GM12865 (cell line): ENCODE measurements around the gene MRPS34.

Source experiments
- DNase-seq: peaks from one replicate; pipeline ENCODE4 v3.0.0; 2010; ENCODE audit warnings: low read depth
- H3K4me3 ChIP-seq: 2 replicates; pipeline ENCODE4 v1.5.1; 2011; ENCODE audit warnings: mild to moderate bottlenecking, low read depth, low read length, control low read depth
- CTCF ChIP-seq: IDR thresholded peaks from 2 replicates; pipeline ENCODE4 v1.5.1; 2011; ENCODE audit warnings: low read length, control low read depth, low read depth, inconsistent platforms; ENCODE audit not compliant: insufficient read depth; ENCODE audit errors: missing control alignments

Gene MRPS34

DNA sequence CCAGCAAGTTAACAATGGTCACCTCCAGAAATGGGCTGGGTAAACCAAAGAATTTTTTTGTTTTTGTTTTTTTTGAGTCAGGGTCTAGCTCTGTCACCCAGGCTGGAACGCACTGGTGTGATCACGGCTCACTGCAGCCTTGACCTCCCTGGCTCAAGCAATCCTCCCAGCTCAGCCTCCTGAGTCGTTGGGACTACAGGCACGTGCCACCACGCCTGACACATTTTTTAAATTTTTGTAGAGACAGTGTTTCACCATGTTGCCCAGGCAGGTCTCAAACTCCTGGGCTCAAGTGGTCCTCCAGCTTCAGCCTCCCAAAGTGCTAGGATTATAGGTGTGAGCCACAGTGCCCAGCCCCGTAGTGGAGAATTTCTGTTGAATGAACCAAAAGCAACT, 7.7 kb upstream of the MRPS34 start:
- no peak overlapping the region for H3K4me3 ChIP-seq
- DNase-seq = no peak
- no peak for TF ChIP-seq CTCF

DNA sequence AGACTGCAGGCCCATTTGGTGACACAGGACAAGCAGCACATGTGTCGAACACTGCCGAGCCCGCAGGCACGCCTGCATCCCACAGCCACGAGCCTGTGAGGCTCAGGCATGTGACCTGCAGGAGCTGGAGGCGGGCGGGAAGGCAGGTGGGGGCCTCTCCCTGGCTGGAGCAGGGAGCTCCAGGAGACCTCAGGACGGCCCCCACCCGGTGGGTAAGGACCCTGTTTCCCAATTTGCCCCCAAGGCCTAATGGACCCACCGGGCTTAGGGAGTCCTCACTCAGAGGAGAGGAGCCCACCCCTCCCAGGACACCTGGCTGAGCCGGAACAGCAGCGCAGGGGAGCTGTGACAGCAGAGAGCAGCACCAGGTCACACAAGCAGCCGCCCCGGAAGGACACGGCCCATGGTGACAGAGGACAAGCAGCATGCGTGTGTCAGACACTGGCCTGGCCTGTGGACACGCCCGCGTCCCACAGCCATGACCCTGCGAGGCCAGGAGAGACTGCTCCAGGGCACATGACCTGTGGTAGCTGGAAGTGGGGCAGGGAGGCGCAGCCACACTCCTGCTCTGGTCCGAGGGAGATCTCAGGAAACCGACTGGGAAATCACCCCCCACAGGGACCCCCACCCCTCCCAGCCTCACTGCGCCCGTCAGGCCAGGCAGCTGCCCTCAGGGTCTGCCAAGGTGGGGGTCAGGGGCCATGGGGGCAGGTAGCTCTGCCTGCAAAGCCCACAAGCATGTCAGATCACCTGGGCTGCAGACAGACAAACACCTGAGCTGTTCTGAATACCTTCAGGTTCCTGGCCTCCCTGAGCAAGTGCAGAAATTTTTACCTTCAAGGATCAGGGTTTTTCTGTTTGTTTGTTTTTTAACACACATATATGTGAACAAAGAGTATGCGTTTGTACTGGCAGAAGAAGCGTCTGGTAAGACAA, 7.1 kb upstream of the MRPS34 start:
- no peak for TF ChIP-seq CTCF
- no peak for DNase-seq
- no peak overlapping the region for H3K4me3 ChIP-seq

DNA sequence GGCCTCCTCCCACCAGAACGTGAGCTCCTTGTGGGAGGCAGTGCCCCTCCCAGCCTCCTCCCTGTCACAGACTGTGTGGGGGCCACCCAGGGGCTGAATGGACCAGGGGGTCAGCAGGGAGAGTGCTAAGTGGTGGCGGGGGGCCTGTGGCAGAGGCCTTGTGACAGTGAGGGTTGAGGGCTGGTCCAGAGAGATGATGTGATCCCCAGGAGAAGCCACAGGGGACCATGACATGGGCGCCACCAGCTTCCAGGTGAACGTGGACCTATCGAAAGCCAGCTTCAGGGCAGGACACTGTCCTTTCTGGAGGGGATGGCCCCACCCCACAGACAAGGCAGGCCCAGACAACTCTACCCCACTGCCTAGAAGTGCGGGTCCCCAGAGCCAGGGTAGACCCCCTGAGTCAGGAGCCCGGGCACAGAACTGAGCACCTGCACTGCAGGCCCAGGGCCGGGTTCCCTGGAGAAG, 6.3 kb upstream of the MRPS34 start:
- no peak overlapping the region for H3K4me3 ChIP-seq
- TF ChIP-seq CTCF = no peak
- DNase-seq = no peak

DNA sequence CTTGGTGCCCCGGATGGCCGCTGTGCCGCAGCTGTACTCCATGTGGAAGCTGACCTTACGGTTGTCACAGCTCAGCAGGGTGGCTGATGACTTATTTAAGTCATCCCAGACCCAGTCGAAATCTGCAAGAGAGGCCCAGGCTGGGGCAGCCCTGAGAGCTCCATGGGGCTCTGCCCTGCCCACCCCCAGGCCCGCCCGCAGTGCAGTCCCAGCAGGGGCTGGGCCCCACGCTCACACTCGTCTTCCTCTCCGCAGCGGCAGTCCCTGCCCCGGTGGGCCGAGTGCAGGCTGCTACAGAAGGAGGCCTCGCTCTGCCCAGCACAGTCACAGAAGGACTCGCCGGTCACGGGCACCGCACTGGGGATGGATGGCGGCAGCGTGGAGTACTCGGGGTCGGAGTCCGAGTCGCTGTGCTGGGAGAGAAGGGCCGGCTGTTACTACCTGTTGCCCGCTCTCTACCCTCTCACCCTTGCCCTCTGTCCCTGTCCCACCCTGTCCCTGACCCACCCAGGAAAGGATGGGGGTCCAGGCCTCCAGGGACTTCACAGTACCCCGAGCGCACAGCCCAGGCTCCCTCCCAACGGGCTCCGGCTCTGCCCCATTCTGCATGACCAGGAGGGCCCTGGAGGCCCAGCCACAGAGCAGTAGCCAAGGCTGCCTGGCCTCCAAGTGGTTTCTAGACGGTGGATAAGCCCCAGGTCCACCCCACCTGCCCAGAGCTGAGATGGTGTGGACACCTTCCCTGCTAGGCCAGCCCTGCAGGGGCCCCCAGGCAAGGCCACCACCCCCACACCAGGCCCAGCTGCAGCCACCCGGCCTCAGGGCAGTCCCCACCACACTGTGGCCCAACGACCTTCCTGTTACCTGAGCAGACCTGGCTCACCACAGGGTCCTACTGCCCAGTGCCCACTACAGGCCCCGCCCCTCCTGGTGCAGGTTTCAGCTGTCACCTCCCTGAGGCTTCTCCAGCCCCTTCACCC, 5.6 kb upstream of the MRPS34 start:
- no peak for DNase-seq
- H3K4me3 ChIP-seq = no peak overlapping the region
- TF ChIP-seq CTCF = no peak

- H3K4me3 ChIP-seq = no peak overlapping the region
- TF ChIP-seq CTCF = no peak
Observed at GRCh38 chr16:1777375-1778199, 4.7 kb upstream of the MRPS34 start.

DNA sequence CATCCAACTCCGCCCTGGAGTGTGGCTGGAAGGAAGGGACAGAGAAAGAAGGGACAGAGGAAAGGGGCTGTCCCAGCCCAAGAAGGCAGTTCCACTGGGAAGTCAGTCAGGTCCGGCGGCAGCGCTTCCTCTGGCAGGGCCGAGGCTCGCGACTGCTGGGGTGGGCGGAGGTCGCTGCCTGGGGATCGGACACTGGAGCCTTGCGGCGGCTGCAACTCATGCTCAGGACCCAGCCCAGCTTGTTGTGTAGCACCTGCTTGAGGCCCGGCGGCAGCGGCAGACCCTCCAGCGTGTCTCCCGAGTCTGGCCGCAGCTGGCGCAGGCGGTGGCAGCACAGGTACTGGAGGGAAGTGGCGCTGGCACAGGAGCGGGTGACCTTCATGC, 4.0 kb upstream of the MRPS34 start:
- no peak for DNase-seq

More at GRCh38 chr16:1777375-1778199, 4.7 kb upstream of the MRPS34 start:
- DNase-seq = no peak

More for the DNA sequence above, 4.0 kb upstream of the MRPS34 start:
- H3K4me3 ChIP-seq = no peak overlapping the region
- TF ChIP-seq CTCF = no peak
